GM21619 (cell line): ENCODE measurements around the gene ZNRF3.
"Not testable (repeated sequence)": the region's sequence is repeated elsewhere in the genome, so short reads cannot be mapped to it uniquely, and the experiment has no call there.

Source experiments
- ATAC-seq: cut with Tn5 transposase; IDR thresholded peaks from one replicate; pipeline ENCODE4 v1.9.1; 2021; ENCODE audit not compliant: unreplicated experiment

Gene ZNRF3

DNA sequence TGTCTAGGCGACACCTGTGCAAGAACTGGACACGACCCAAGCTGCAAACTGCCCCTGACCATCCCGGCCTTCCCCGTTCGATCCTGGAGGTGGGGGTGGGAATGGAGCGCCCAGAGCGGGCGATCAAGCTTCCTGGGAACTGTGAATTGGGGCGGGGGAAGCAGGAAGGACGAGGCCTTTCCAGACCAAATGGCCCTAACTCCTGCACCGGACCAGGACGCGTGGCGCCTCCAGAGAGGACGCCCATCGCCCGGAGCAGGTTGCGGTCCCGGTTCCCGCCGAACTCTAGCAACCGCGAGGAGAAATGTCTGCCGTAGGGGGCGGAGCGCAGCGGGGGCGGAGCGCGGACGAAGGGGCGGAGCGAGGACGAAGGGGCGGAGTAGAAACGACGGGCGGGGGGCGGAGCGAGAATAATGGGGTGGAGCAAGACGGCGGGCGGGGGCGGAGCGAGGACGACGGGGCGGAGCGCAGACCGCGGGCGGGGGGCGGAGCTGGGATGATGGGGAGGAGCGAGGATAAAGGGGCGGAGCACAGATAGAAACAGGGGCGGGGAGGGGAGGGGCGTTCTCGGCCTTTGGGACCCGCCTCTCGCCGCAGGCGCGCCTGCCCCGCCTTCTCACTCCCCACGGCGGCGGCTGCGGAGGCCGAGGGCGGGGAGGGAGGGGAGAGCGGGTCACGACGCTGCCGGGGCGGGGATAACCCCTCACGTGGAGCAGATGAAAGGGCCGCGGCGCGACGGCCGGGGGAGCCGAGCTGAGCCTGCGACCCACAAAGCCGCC, at the start of gene ZNRF3:
ZNRF3 (plus strand) TSS at position 695 of the 779 bp plus-strand sequence. CDS start 195 bp downstream, outside the sequence.
- ATAC-seq, result peak; percentile 76

DNA sequence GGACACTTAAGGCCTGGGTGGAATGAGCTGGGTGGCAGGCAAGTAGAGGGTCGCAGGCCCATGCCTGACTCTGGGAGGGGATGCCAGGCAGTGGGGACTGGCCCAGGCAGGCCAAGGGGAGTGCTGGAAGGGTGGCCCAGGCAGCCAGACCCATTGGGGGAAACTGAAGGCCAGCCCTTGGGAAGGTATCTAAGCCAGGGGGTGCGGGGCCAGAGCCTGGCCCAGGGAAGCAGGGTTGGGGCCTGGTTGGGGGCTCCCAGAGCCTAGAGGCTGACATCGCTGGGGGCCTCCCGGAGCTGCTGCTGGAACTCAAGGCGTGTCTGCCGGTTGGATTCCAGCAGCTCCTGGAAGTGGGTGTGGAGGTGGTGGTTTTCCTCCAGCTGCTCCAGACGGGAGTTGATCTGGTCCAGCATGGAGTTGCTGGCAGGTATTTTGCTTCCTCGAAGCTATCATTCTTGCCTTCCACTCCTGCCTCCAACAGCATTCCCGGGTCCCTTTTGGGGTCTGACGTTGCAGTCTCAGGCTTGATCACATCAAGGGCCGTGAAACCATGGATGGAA, 47.7 kb upstream of the ZNRF3 start:
- no peak for ATAC-seq

DNA sequence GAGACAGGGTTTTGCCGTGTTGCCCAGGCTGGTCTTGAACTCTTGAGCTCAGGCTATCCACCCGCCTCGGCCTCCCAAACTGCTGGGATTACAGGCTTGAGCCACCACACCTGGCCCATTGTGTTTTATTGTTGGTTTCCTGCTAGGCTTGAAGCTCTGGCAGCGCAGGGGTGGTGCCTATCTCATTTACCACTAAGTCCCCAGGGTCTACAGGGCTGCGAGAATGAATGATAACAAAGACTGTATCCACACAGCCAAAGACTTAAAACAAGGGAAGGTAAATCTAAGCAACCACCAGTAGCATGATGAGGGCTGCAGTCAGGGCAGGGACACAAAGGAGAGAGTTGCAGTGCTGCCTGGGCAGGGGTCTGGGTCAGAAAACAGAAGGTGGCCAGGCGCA, 45.7 kb upstream of the ZNRF3 start:
- ATAC-seq, result no peak

DNA sequence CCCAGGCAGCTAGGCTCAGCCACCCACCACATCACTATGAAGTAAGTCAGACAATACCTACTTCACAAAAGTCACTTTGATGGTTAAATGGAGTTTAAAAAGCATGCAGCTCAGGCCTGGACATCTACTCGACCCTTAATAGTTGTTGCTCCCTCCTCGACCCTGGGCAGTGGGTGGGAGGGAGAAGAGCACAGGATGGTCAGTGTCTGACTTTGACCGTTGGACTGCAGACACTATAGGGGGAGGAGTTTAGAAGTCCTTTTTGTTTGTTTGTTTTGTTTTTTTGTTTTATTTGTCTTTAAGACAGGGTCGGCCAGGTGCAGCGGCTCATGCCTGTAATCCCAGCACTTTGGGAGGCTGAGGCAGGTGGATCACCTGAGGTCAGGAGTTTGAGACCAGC, 44.4 kb upstream of the ZNRF3 start:
- ATAC-seq, result no peak

DNA sequence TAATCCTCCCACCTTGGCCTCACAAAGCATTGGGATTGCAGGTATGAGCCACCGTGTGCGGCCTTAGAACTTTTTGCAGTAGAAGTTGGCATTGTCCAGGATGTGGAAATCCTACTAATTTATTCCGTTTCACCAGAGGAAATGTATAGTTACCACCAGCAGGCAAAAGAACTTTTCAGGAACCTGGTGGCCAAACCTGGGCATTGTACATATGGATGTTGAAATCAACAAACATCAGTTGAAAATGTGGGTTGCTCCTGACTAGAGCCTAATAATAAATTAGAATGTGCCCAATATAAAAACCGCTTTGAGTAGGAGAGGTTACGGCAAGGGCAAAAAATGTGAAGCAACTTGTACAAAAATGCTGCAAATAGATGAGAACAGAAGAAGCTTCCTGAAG, 42.3 kb upstream of the ZNRF3 start:
- no peak for ATAC-seq

DNA sequence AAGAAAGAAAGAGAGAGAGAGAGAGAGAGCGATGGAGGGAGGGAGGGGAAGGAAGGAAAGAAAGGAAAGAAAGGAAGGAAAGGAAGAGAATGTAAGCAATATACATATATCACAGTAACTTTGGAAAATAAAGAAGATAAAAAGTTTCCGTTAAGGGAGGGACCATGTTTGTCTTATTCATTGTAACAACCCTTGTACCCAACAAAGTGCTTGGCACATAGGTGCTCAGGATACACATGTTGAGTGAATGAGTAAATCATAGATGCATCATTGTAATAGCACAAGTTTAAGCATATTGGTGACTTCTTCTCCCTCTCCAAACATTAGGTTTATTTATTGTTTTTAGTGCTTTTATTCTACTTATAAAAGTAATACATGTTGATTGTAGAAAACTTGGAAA, 39.7 kb upstream of the ZNRF3 start:
- no peak for ATAC-seq

DNA sequence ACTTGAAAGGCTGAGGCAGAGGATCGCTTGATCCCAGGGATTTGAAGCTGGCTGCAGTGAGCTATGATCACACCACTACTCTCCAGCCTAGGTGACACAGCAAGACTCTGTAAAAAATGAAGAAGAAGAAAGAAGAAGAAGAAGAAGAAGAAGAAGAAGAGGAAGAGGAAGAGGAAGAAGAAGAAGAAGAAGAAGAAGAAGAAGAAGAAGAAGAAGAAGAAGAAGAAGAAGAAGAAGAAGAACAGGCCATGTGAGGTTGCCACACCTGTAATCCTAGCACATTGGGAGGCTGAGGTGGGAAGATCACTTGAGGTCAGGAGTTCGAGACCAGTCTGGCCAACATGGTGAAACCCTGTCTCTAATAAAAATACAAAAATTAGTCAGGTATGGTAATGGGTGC, 39.1 kb upstream of the ZNRF3 start:
- ATAC-seq, result not testable (repeated sequence)

DNA sequence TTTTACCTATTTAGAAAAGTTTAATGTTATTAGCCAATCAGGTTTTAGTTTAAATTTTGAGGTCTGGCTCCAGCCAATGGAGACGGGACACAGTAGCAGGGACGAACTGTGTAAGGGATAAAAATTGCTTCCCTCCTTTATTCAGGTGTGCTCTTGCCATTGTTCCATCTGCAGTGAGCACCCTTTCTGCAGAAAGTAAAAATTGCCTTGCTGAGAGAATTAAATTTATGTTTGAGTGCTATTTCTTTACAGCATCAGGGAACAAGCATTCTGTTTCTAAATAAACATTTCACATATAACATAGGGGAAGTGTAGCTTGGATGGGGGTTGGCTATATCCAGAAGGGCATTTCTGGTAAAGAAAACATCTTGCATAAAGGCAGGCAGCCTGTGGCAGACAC, 36.4 kb upstream of the ZNRF3 start:
- ATAC-seq, result no peak

DNA sequence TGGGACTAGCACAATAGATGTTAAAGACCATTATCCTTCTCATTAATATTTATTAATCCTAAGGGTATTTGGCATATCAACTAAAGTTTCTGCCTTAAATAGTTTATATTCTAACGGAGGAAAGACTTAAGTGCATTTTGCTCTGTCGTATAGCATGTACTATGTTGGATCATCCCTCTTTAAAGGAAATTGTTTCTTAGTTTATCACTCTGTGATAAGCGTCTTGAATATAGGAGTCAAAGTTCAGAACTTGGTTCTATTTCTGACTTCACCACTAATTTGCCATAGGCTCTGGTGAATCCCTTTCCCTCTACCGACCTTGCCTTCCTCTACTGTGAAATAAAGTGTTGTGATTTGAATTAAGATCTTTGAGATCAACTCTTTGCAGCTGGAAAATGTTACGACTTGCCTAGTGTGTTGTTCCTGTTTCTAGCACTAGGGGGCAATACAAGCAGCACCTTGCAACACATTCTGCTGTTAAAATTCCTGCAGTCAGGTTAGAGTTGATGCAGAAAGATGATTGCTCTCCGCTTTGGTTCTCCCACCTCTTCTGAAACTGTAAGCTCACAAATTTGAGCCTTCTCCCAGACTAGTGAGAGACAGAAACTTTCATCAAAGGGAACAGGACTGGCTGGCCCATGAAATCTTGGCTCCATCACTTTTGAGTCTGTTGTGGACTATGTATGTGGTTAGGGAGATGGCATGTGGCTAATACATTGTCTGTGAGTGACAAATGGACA, 27.8 kb upstream of the ZNRF3 start:
- ATAC-seq, result no peak

DNA sequence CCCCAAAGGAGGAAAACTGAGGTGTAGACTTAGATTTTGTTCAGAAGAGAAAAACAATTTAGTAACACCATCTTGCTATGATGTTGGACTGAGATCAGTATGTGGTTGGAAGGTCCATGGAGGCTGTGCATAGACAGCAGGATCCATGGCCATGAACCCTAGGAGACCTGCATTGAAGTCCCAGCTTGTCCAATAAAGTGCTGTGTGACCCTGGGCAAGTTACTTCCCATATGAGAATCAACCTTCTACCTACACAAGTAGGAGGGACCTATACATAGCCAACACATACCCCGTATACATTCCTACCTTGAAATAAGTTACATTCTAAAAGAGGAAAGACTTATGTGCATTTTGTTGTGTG, 27.3 kb upstream of the ZNRF3 start:
- no peak for ATAC-seq

DNA sequence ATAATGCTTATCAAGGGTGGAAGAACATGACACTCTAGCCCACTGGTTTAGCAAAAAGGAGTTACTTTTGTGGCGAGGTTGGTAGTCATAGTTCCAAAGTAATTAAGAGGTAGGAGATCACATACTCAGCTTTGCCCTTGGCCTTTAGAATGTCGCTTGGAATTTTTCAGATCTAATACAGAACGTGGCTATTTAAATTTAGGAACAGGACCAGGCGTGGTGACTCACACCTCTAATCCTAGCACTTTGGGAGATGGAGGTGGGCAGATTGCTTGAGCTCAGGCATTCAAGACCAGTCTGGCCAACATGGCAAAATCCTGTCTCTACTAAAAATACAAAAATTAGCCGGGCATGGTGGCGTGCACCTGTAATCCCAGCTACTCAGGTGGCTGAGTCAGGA, 26.1 kb upstream of the ZNRF3 start:
- no peak for ATAC-seq

DNA sequence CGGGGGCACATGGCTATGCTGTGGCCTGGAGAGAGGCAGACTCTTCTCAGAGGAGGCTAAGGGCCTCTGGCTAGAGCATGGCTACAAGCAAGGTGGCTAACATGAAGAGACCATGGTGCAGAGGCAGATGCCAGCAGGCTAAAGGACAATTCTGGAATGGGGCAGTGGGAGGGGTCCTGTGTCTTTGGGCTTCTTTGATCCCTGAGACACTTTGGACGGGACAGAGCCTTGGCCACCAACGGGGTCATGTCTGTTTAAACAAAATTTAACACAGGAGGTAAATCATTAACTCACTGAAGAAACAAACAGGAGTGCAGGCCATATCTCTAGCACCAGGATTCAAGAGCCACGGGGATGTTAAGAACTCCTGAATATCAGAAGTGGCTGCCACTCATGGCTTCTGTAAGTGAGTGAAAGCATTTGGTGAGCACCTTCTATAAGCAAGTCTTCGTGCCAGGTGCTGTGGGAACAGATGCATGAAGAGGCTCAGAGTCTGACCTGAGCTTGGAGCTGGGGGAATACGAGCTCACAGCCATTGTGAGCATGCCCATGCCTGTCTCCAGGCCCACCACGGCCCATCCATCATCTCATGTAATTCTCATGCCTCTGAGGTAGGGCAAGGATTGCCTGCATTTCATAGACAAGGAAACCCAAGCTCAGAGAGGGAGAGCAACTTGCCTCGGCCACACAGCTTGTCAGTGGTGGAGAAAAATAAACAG, 18.3 kb upstream of the ZNRF3 start:
- no peak for ATAC-seq

DNA sequence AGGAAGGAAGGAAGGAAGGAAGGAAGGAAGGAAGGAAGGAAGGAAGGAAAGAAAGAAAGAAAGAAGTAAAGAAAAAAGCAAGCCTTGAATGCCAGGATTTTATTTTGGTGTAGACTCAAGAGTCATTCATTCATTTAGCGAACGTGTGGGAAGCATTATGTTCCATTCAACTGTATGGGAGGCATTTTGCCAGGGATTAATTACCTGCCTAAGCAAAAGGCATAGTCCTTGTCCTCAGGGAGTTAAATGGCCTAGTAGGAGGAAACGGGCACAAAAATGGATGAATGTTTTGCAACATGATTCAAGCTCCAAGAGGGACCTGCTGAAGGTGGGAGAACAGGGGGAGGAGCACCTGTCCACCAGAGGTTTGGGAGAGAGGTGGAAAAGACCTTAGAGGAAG, 16.2 kb upstream of the ZNRF3 start:
- no peak for ATAC-seq

DNA sequence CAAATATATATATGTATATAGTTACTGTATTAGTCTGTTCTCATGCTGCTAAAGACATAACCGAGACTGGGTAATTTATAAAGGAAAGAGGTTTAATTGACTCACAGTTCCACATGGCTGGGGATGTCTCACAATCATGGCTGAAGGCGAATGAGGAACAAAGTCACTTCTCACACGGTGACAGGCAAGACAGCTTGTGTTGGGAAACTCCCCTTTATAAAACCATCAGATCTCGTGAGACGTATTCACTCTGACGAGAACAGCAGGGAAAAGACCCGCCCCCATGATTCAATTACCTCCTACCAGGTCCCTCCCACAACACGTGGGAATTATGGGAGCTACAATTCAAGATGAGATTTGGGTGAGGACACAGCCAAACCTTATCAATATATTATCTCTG, 15.0 kb upstream of the ZNRF3 start:
- not testable (repeated sequence) for ATAC-seq

DNA sequence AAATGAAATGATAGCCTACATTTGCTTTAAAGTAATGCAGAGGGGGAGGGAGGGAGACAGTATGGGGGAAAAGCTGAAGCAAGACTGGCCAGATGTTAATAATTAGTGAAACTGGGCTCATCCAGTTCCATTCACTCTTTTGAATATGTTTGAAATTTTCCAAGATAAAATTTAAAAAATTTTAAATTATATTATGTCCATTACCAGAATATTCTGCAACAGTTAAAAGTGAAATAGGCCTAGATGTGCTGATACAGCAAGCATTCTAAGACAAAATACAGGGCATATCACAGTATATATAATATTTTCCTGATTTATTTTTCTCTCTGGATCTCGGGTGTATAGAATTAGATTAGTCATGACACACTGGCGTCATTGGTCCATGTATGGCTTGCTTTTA, 13.6 kb upstream of the ZNRF3 start:
- ATAC-seq, result no peak

DNA sequence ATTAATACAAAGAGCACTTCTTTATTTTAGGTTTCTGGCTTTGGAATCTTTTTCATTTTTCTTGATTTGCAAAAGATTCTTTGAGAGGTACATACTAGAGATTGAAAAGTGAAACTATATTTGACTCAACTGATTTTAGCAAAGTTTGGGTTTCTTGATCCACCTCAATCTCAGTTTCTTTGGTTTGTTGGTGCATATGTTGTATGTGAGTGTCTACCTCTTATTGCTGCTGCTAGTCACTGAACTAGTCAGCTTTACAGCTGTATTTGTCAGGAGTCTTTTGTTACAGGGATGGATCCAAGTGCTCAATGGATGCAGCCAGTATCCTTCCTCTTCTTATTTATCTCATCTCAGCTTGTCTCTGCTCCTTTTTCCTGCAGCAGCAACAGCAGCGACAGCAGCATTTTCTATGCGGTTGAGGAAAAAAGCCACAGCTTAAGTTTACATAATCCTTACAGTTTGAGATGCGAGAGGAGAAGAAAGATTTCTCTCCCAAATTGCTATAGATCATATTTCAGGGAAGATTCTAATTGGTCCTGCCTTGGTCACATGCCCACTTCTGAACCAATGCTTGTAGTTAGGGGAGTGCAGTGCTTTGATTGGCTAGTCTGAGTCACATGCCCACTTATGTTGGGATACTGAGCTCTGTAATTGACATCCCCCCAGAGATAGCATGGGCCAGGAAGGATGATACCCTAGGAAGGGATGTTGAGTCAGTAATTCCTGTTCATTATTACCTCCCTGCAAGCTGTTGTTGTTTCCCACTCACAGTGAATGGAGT, 10.0 kb upstream of the ZNRF3 start:
- no peak for ATAC-seq

DNA sequence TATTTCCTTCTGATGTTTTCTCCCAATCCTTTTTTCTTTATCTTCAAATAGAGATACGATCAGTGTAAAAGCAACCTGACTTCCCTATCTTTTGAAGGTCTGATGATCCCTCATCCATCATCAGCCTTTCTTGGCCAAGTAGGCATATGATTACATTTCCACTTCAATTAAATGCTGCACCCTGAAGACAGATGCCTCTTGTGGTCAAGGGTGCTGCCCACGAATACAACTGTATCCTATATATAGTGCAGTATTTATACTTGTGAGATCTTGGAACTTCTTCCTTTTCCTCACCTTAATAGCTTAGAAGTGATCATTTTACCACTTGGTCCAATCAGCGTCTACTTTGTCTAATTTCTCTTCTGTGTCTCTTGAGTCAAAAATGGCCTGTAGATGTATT, 9.3 kb upstream of the ZNRF3 start:
- ATAC-seq, result no peak

DNA sequence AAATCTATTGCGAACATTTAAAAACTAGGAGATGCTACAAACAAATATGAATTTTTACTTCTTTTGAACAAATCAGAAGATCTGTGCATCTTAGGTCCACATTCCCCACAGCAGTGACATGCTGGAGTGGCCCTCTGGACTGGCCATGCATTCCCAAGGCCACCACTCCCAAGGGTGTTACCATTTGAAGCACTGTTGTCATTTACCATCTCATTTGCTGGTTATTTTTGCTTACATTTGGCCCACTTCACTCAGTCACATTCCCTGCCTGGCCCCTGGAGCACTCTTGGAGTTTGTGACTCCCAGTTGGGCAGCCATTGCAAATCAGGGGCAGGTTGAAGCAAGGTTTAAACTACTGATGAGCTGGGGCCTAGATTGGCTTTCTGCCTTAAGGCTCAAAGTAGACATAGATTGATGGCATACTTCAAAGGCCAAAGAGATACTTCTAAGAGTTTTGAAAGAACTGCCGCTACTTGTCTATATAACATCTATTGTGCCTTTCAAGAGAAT, 8.5 kb upstream of the ZNRF3 start:
- no peak for ATAC-seq

DNA sequence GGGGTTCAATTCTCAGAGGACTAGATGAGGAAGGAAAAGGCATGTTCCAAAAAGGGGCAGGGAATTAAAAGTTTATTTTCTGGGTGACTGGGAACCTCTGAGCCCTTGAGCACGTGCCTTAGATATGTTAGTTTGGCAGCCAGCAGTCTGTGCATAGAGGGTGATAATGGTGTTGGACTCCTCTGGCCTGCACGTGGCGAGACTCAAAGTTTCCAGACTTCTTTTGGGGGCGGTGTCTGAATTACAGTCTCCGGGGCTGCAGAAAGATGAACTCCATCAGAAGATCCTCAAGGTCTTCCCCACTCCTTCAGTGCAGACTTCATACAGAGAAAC, 861 bp upstream of the ZNRF3 start:
- no peak for ATAC-seq

DNA sequence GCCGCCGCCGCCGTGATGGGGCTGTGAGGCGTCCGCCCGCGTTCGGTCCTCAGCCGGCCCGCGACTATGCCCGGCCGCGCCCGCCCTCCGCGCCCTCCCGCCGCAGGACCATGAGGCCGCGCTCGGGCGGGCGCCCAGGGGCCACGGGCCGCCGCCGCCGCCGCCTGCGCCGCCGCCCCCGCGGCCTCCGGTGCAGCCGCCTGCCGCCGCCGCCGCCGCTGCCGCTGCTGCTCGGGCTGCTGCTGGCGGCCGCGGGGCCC, 215 bp downstream of the ZNRF3 start:
- ATAC-seq, result peak; percentile 39
